T-cell (primary cell): ENCODE results near the gene FTO. TPM values are rescaled to one million over a fixed set of nuclear protein-coding genes. Genes with fewer than 3 reads are reported as not detected.

ENCODE experiments used
- ATAC-seq, 4 experiments: fragments of 200-7000 bp in 3 of 4; fragments of 150-1000 bp in 1 of 4; cut with Tn5 transposase; replicated peaks in 1 of 4; 1 replicate in 3 of 4; 2 replicates in 1 of 4; pipeline ENCODE4 v1.10.0; 2021; ENCODE audit warnings: moderate library complexity in 3 of 4, mild to moderate bottlenecking in 2 of 4, moderate number of reproducible peaks in 1 of 4
- CTCF ChIA-PET, 2 donors: fragments of 300-600 bp; sonication (Branson Sonifier 250); formaldehyde crosslinking; loops; one replicate each; lab custom pipeline; 2022; ENCODE audit warnings: antibody characterized with exemption in 2 of 2; lab: Charles Lee
- POLR2A ChIA-PET, 2 donors: fragments of 300-600 bp; sonication (Branson Sonifier 250); formaldehyde crosslinking; loops; one replicate each; lab custom pipeline; 2022; ENCODE audit warnings: antibody characterized with exemption in 2 of 2; lab: Charles Lee
- DNase-seq, 35 experiments: peaks; one replicate each; pipeline versions ENCODE4 v3.0.0 to v3.0.0-alpha.2; 2013 to 2023
- H3K27ac ChIP-seq: one replicate; pipeline ENCODE4 v1.5.1; 2013; ENCODE audit warnings: low read length
- H3K27me3 ChIP-seq, 2 experiments: replicated peaks in 1 of 2; 1 replicate in 1 of 2; 2 replicates in 1 of 2; pipeline versions ENCODE4 v1.6.1 to v1.7.0; 2013; ENCODE audit warnings: low read length in 1 of 2, mixed read lengths in 1 of 2; ENCODE audit not compliant: control insufficient read depth in 2 of 2, insufficient read depth in 2 of 2; ENCODE audit errors: extremely low read depth in 1 of 2
- H3K36me3 ChIP-seq, 2 donors: 1 replicate in 1 of 2; 2 replicates in 1 of 2; pipeline versions ENCODE4 v1.6.1 to v1.7.0; 2013; ENCODE audit warnings: low read length in 1 of 2; ENCODE audit not compliant: control insufficient read depth in 2 of 2, insufficient read depth in 1 of 2; ENCODE audit errors: extremely low read depth in 1 of 2
- H3K4me1 ChIP-seq, 2 experiments: 1 replicate in 1 of 2; 2 replicates in 1 of 2; pipeline versions ENCODE4 v1.6.1 to v1.7.0; 2013; ENCODE audit warnings: low read length in 2 of 2, mixed read lengths in 1 of 2; ENCODE audit not compliant: insufficient read depth in 2 of 2, control insufficient read depth in 1 of 2; ENCODE audit errors: extremely low read depth in 1 of 2
- H3K4me3 ChIP-seq, 2 donors: 1 replicate in 1 of 2; 2 replicates in 1 of 2; pipeline versions ENCODE4 v1.5.1 to v1.7.0; 2013; ENCODE audit warnings: mild to moderate bottlenecking in 2 of 2, low read length in 1 of 2, moderate library complexity in 1 of 2; ENCODE audit not compliant: control insufficient read depth in 1 of 2; ENCODE audit errors: extremely low read depth in 1 of 2
- H3K9me3 ChIP-seq: 2 replicates; pipeline ENCODE4 v1.7.0; 2013
- H3K27ac Mint-ChIP-seq, 2 donors: one replicate each; pipeline ENCODE4 v1.8.0; 2020 to 2021; ENCODE audit warnings: mild to moderate bottlenecking in 2 of 2, mixed read lengths in 2 of 2
- H3K27me3 Mint-ChIP-seq, 2 donors: one replicate each; pipeline ENCODE4 v1.8.0; 2021 to 2022; ENCODE audit warnings: mixed read lengths in 2 of 2
- H3K36me3 Mint-ChIP-seq: one replicate; pipeline ENCODE4 v1.8.0; 2021; ENCODE audit warnings: mixed read lengths
- H3K4me1 Mint-ChIP-seq, 3 donors: one replicate each; pipeline ENCODE4 v1.8.0; 2020 to 2022; ENCODE audit warnings: mixed read lengths in 3 of 3, mild to moderate bottlenecking in 1 of 3
- H3K4me3 Mint-ChIP-seq, 3 donors: one replicate each; pipeline ENCODE4 v1.8.0; 2020 to 2022; ENCODE audit warnings: mild to moderate bottlenecking in 3 of 3, mixed read lengths in 3 of 3, moderate library complexity in 3 of 3
- H3K9me3 Mint-ChIP-seq, 3 donors: one replicate each; pipeline ENCODE4 v1.8.0; 2020 to 2022; ENCODE audit warnings: mixed read lengths in 3 of 3
- WGBS: methylation state at CpG from one replicate; pipeline ENCODE4 v1.1.5; 2013; ENCODE audit warnings: missing lambda C conversion rate; ENCODE audit not compliant: insufficient coverage; 5-methylcytosine and 5-hydroxymethylcytosine counted together
- total RNA-seq, 35 experiments: library from RNA in 6 of 35; stranded (reverse) in 6 of 35; fragments of 120-200 nt in 1 of 35; gene quantifications; one replicate each; pipeline versions ENCODE4 v1.2.1 to v1.2.4 and lab custom pipeline; 2013 to 2026

The FTO gene
- total RNA-seq, 5 donors from 2014 or later (not counting 1 experiment from before 2014, with no cell fraction given): 44.7 to 69.0 (median 46.0) TPM

GRCh38 chr16:54059319-54059718, 355.4 kb downstream of the FTO start:
- Mint-ChIP-seq H3K27me3 (no peaks in the 10 kb centered on the region), H3K4me3 (no peak overlapping the region), H3K9me3 (no peaks in the 10 kb centered on the region), H3K36me3 (peaks cover 25% of the 10 kb centered on the region), H3K27ac (no peak overlapping the region), H3K4me1 (no peaks in the 10 kb centered on the region)
- no peaks in the 10 kb centered on the region for H3K4me1 ChIP-seq
- ChIA-PET POLR2A (no interaction called here), CTCF (no interaction called here)
- no peak for ATAC-seq
- H3K27me3 ChIP-seq: no peaks in the 10 kb centered on the region
- H3K36me3 ChIP-seq: no peaks in the 10 kb centered on the region
- no peak overlapping the region for H3K4me3 ChIP-seq
- DNase-seq: no peak
- WGBS: 98% methylated on average over 5 of the region's 6 CpGs
- no peaks in the 10 kb centered on the region for H3K9me3 ChIP-seq
- no peak overlapping the region for H3K27ac ChIP-seq

- Mint-ChIP-seq H3K27me3 (no peaks in the 10 kb centered on the region), H3K36me3 (peaks cover 25% of the 10 kb centered on the region), H3K27ac (no peak overlapping the region), H3K9me3 (no peaks in the 10 kb centered on the region), H3K4me3 (no peak overlapping the region), H3K4me1 (no peaks in the 10 kb centered on the region)
- H3K4me3 ChIP-seq: no peak overlapping the region
- H3K36me3 ChIP-seq: no peaks in the 10 kb centered on the region
- no peaks in the 10 kb centered on the region for H3K4me1 ChIP-seq
- ChIA-PET POLR2A (no interaction called here), CTCF (no interaction called here)
- WGBS: 89% methylated on average over 3 of the region's 10 CpGs
- no peak for ATAC-seq
- no peak for DNase-seq
- H3K27ac ChIP-seq: no peak overlapping the region
- H3K27me3 ChIP-seq: no peaks in the 10 kb centered on the region
- H3K9me3 ChIP-seq: no peaks in the 10 kb centered on the region
Observed at GRCh38 chr16:54060599-54061421, 356.9 kb downstream of the FTO start.

GRCh38 chr16:54061454-54061853, 357.5 kb downstream of the FTO start:
- no peak overlapping the region for H3K4me3 Mint-ChIP-seq
- DNase-seq: no peak
- no peak overlapping the region for H3K4me3 ChIP-seq
- H3K4me1 ChIP-seq: no peaks in the 10 kb centered on the region
- H3K36me3 ChIP-seq: no peaks in the 10 kb centered on the region
- H3K27me3 ChIP-seq: no peaks in the 10 kb centered on the region
- ATAC-seq: no peak
- CTCF ChIA-PET: no interaction called here
- no peaks in the 10 kb centered on the region for H3K4me1 Mint-ChIP-seq
- H3K27me3 Mint-ChIP-seq: no peaks in the 10 kb centered on the region
- no peaks in the 10 kb centered on the region for H3K9me3 ChIP-seq
- POLR2A ChIA-PET: no interaction called here
- H3K36me3 Mint-ChIP-seq: peaks cover 19% of the 10 kb centered on the region
- H3K27ac ChIP-seq: no peak overlapping the region
- no peak overlapping the region for H3K27ac Mint-ChIP-seq
- no peaks in the 10 kb centered on the region for H3K9me3 Mint-ChIP-seq
- 100% methylated on average over 1 of the region's 6 CpGs for WGBS

GRCh38 chr16:54062361-54063278, 358.7 kb downstream of the FTO start:
- H3K9me3 ChIP-seq: no peaks in the 10 kb centered on the region
- H3K27ac ChIP-seq: no peak overlapping the region
- Mint-ChIP-seq H3K4me3 (no peak overlapping the region), H3K4me1 (no peaks in the 10 kb centered on the region), H3K27ac (no peak overlapping the region), H3K36me3 (peaks cover 12% of the 10 kb centered on the region), H3K27me3 (no peaks in the 10 kb centered on the region), H3K9me3 (no peaks in the 10 kb centered on the region)
- ChIA-PET POLR2A (no interaction called here), CTCF (no interaction called here)
- H3K27me3 ChIP-seq: no peaks in the 10 kb centered on the region
- 75% methylated on average over 10 of the region's 13 CpGs for WGBS
- no peaks in the 10 kb centered on the region for H3K36me3 ChIP-seq
- H3K4me1 ChIP-seq: no peaks in the 10 kb centered on the region
- ATAC-seq: no peak
- no peak for DNase-seq
- no peak overlapping the region for H3K4me3 ChIP-seq

- Mint-ChIP-seq H3K9me3 (no peaks in the 10 kb centered on the region), H3K36me3 (peaks cover 16% of the 10 kb centered on the region), H3K27me3 (no peaks in the 10 kb centered on the region), H3K27ac (no peak overlapping the region), H3K4me3 (no peak overlapping the region), H3K4me1 (no peaks in the 10 kb centered on the region)
- ChIA-PET POLR2A (interaction anchor here in 1 of 2 donors (0.6 kb wide), 1 partner anchor 15 kb away, joined by 3 read pairs; no protein-coding TSS in a partner anchor), CTCF (interaction anchor here in 1 of 2 donors (0.6 kb wide), 1 partner anchor 20 kb away, joined by 3 read pairs; no protein-coding TSS in a partner anchor)
- H3K27me3 ChIP-seq: no peaks in the 10 kb centered on the region
- no peaks in the 10 kb centered on the region for H3K4me1 ChIP-seq
- 100% methylated on average over 6 of the region's 10 CpGs for WGBS
- no peaks in the 10 kb centered on the region for H3K36me3 ChIP-seq
- H3K9me3 ChIP-seq: no peaks in the 10 kb centered on the region
- no peak for DNase-seq
- no peak overlapping the region for H3K27ac ChIP-seq
- no peak for ATAC-seq
- H3K4me3 ChIP-seq: no peak overlapping the region
Observed at GRCh38 chr16:54063279-54063773, 359.4 kb downstream of the FTO start.

GRCh38 chr16:54066451-54067105, 362.6 kb downstream of the FTO start:
- Histone ChIP-seq H3K4me3 (no peak overlapping the region), H3K27me3 (no peaks in the 10 kb centered on the region), H3K36me3 (no peaks in the 10 kb centered on the region), H3K27ac (no peak overlapping the region), H3K9me3 (no peaks in the 10 kb centered on the region), H3K4me1 (no peaks in the 10 kb centered on the region)
- 97% methylated on average over 4 of the region's 4 CpGs for WGBS
- Mint-ChIP-seq H3K27me3 (no peaks in the 10 kb centered on the region), H3K4me1 (no peaks in the 10 kb centered on the region), H3K36me3 (peaks cover 29% of the 10 kb centered on the region), H3K27ac (no peak overlapping the region), H3K9me3 (no peaks in the 10 kb centered on the region), H3K4me3 (no peak overlapping the region)
- DNase-seq (no peak), ATAC-seq (no peak)
- CTCF ChIA-PET: no interaction called here
- POLR2A ChIA-PET: no interaction called here
